Type B pancreatic cell (in vitro differentiated cells): Measurements from ENCODE around the gene WDR38. TPM values are rescaled to one million over a fixed set of nuclear protein-coding genes. Genes with fewer than 3 reads are reported as not detected.

Experiments used
- DNase-seq: peaks from one replicate; pipeline ENCODE4 v3.0.0; 2021; ENCODE audit warnings: mixed read lengths; ENCODE audit not compliant: unreplicated experiment; ENCODE audit errors: extremely low spot score
- H3K27ac Mint-ChIP-seq: 2 replicates; pipeline ENCODE4 v1.8.0; 2021; ENCODE audit warnings: mild to moderate bottlenecking, mixed read lengths
- H3K27me3 Mint-ChIP-seq: 2 replicates; pipeline ENCODE4 v1.8.0; 2021; ENCODE audit warnings: mixed read lengths
- H3K36me3 Mint-ChIP-seq: 2 replicates; pipeline ENCODE4 v1.8.0; 2021; ENCODE audit warnings: mixed read lengths
- H3K4me1 Mint-ChIP-seq: one replicate; pipeline ENCODE4 v1.8.0; 2021; ENCODE audit warnings: mixed read lengths; ENCODE audit not compliant: unreplicated experiment
- H3K4me3 Mint-ChIP-seq: 2 replicates; pipeline ENCODE4 v1.8.0; 2021; ENCODE audit warnings: mild to moderate bottlenecking, mixed read lengths
- H3K9me3 Mint-ChIP-seq: 2 replicates; pipeline ENCODE4 v1.8.0; 2021; ENCODE audit warnings: mixed read lengths
- CTCF ChIP-seq: fragments of 200-600 bp; sonication (generic); conservative IDR thresholded peaks from 2 replicates; pipeline ENCODE4 v1.5.0; 2021; ENCODE audit warnings: antibody characterized with exemption, mild to moderate bottlenecking
- total RNA-seq: library from RNA; stranded (reverse); gene quantifications from 2 replicates; pipeline ENCODE4 v1.2.1, GENCODE V29; 2021; ENCODE audit warnings: low replicate concordance

The WDR38 gene
- total RNA-seq, 1 donor from 2014 or later = 0.75 TPM

GRCh38 chr9:124890179-124890578, 36.9 kb downstream of the WDR38 start:
- H3K36me3 Mint-ChIP-seq = peaks cover 5% of the 10 kb centered on the region
- H3K4me3 Mint-ChIP-seq = no peak overlapping the region
- TF ChIP-seq CTCF = no peak
- H3K27ac Mint-ChIP-seq = no peak overlapping the region
- DNase-seq = no peak
- H3K27me3 Mint-ChIP-seq = no peaks in the 10 kb centered on the region
- no peaks in the 10 kb centered on the region for H3K4me1 Mint-ChIP-seq
- H3K9me3 Mint-ChIP-seq = no peaks in the 10 kb centered on the region

- Mint-ChIP-seq H3K27ac (no peak overlapping the region), H3K27me3 (no peaks in the 10 kb centered on the region), H3K4me1 (no peaks in the 10 kb centered on the region), H3K36me3 (peaks cover 3% of the 10 kb centered on the region), H3K9me3 (no peaks in the 10 kb centered on the region), H3K4me3 (no peak overlapping the region)
- no peak for TF ChIP-seq CTCF
- DNase-seq = no peak
Measured at GRCh38 chr9:124894035-124894740, 40.9 kb downstream of the WDR38 start.

- Mint-ChIP-seq H3K36me3 (peaks cover 3% of the 10 kb centered on the region), H3K4me1 (no peaks in the 10 kb centered on the region), H3K27ac (no peak overlapping the region), H3K27me3 (no peaks in the 10 kb centered on the region), H3K4me3 (no peak overlapping the region), H3K9me3 (no peaks in the 10 kb centered on the region)
- DNase-seq = no peak
- TF ChIP-seq CTCF = peak; percentile 56
Measured at GRCh38 chr9:124894741-124895170, 41.5 kb downstream of the WDR38 start.

- TF ChIP-seq CTCF = no peak
- Mint-ChIP-seq H3K36me3 (peaks cover 4% of the 10 kb centered on the region), H3K27me3 (no peaks in the 10 kb centered on the region), H3K4me3 (no peak overlapping the region), H3K4me1 (no peaks in the 10 kb centered on the region), H3K9me3 (no peaks in the 10 kb centered on the region), H3K27ac (no peak overlapping the region)
- no peak for DNase-seq
Measured at GRCh38 chr9:124897570-124898460, 44.6 kb downstream of the WDR38 start.

GRCh38 chr9:124899845-124900244, 46.6 kb downstream of the WDR38 start:
- no peak overlapping the region for H3K4me3 Mint-ChIP-seq
- H3K27ac Mint-ChIP-seq = no peak overlapping the region
- no peak for TF ChIP-seq CTCF
- peaks cover 10% of the 10 kb centered on the region for H3K36me3 Mint-ChIP-seq
- H3K27me3 Mint-ChIP-seq = no peaks in the 10 kb centered on the region
- H3K9me3 Mint-ChIP-seq = no peaks in the 10 kb centered on the region
- H3K4me1 Mint-ChIP-seq = no peaks in the 10 kb centered on the region
- DNase-seq = no peak
